Body of pancreas (tissue), 4 donors: ENCODE measurements around the gene GH2.

Experiments used
- CTCF ChIP-seq, 7 experiments: fragments of 450-650 bp in 4 of 7; fragments of 200-600 bp in 3 of 7; sonication (generic) in 3 of 7; IDR thresholded peaks; one replicate each; pipeline ENCODE4 v1.5.1; 2016 to 2019; ENCODE audit warnings: antibody characterized with exemption in 7 of 7
- POLR2A ChIP-seq, 3 donors: fragments of 450-650 bp; IDR thresholded peaks; one replicate each; pipeline ENCODE4 v1.6.1; 2016; ENCODE audit warnings: antibody characterized with exemption in 3 of 3, mild to moderate bottlenecking in 2 of 3

GRCh38 chr17:63833026-63833740 lies 48.6 kb downstream of the GH2 start:
- TF ChIP-seq CTCF (IDR thresholded peaks at IDR 0.05), result no peak
- TF ChIP-seq POLR2A (IDR thresholded peaks at IDR 0.05), result no peak
